ENCODE data around the gene C10orf120.

Gene C10orf120

DNA sequence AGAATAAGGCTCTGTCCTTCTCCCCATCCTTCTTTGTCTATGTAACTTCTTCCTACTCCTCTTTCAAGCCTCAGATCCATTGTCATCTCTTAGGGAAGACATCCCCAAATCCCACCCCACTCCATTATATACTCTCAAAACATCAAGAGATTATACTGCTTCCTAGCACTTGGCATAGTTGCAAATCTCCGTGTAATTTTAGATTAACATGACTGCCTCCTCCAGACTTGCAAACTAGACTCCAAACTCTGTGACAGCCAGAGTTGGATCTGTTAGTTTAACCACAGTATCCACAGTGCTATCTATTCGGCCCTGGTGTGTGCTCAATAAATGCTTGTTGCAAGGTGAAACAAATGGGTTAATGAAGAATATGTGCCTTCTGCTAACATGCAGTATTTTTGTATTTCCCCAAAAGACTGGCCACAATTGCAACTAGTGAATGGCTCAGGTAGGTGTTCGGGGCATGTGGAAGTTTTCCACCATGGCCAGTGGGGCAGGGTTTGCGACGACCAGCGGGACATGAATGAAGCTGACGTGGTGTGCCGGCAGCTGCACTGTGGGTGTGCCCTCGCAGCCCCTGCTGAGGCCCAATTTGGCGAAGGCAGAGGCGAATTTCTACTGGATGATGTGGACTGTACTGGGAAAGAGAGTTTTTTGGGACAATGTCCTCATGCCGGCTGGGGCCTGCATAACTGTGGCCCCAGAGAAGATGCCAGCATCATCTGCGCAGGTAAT, 34.5 kb upstream of the C10orf120 start:
- Histone ChIP-seq H3K27ac (ENCODE audit: extremely low read depth, low read depth, low read length) (no peak overlapping the region), H3K9me3 (ENCODE audit: control insufficient read depth, insufficient read depth, low read depth, low read length) (no peaks in the 10 kb centered on the region), H3K4me1 (ENCODE audit: control insufficient read depth, insufficient read depth, low read length) (no peaks in the 10 kb centered on the region), H3K4me3 (ENCODE audit: low read depth, low read length) (no peak overlapping the region), H3K36me3 (ENCODE audit: control insufficient read depth in 2 of 2, insufficient read depth in 1 of 2, low read length in 2 of 2) (no peaks in the 10 kb centered on the region)
- ChIA-PET POLR2A (no interaction called here), CTCF (interaction anchor here (0.7 kb wide), 1 partner anchor 8 kb away, joined by 3 read pairs; no protein-coding TSS in a partner anchor)
- TF ChIP-seq ZBTB48 (tag by site-specific recombination; IDR thresholded peaks at IDR 0.05) (no peak), ZNF561 (tag by site-specific recombination; IDR thresholded peaks at IDR 0.05; ENCODE audit: borderline replicate concordance) (no peak), KLF8 (tag by site-specific recombination; IDR thresholded peaks at IDR 0.05) (no peak), TCF7L2 (IDR thresholded peaks at IDR 0.05; ENCODE audit: borderline replicate concordance, low read depth, low read length) (no peak), ZSCAN30 (tag by site-specific recombination; IDR thresholded peaks at IDR 0.05) (no peak)
- TF ChIP-seq, protein P1, sequence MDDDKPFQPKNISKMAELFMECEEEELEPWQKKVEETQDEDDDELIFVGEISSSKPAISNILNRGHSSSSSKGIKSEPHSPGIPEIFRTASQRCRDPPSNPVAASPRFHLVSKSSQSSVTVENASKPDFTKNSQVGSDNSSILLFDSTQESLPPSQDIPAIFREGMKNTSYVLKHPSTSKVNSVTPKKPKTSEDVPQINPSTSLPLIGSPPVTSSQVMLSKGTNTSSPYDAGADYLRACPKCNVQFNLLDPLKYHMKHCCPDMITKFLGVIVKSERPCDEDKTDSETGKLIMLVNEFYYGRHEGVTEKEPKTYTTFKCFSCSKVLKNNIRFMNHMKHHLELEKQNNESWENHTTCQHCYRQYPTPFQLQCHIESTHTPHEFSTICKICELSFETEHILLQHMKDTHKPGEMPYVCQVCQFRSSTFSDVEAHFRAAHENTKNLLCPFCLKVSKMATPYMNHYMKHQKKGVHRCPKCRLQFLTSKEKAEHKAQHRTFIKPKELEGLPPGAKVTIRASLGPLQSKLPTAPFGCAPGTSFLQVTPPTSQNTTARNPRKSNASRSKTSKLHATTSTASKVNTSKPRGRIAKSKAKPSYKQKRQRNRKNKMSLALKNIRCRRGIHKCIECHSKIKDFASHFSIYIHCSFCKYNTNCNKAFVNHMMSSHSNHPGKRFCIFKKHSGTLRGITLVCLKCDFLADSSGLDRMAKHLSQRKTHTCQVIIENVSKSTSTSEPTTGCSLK (tag by site-specific recombination; IDR thresholded peaks at IDR 0.05) = no peak

DNA sequence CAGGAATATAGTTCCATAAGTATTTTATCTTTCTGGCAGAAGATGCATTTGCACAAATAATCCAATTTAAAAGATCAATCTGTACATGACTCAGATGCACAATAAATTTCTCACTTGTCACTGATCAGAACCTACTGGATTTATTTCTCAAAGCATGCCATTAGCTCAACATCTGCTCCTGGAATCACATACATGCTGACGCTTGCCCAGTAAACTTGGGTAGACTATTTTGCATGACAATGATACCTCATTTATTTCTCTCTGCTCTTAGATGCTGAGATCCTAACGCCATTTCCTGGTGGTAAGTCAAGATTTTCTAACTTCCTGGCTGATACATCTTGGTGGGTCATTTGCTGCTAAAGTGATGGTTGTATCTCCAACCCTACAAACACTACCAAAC, 33.8 kb upstream of the C10orf120 start:
- no peaks in the 10 kb centered on the region for H3K36me3 ChIP-seq (ENCODE audit: control insufficient read depth in 2 of 2, insufficient read depth in 1 of 2, low read length in 2 of 2)
- no peaks in the 10 kb centered on the region for H3K9me3 ChIP-seq (ENCODE audit: control insufficient read depth, insufficient read depth, low read depth, low read length)
- no peak overlapping the region for H3K4me3 ChIP-seq (ENCODE audit: low read depth, low read length)
- no peaks in the 10 kb centered on the region for H3K4me1 ChIP-seq (ENCODE audit: control insufficient read depth, insufficient read depth, low read length)
- ChIA-PET CTCF (no interaction called here), POLR2A (no interaction called here)
- TF ChIP-seq ZNF24 (tag by site-specific recombination; IDR thresholded peaks at IDR 0.05) (no peak), ZBTB8A (tag by site-specific recombination; IDR thresholded peaks at IDR 0.05) (no peak), BCL11A (tag by site-specific recombination; IDR thresholded peaks at IDR 0.05; ENCODE audit: low read depth) (no peak), ZNF114 (tag by site-specific recombination; IDR thresholded peaks at IDR 0.05) (no peak), ZXDB (tag by site-specific recombination; IDR thresholded peaks at IDR 0.05) (no peak), ZSCAN16 (tag by site-specific recombination; IDR thresholded peaks at IDR 0.05) (no peak), KLF7 (tag by site-specific recombination; IDR thresholded peaks at IDR 0.05; ENCODE audit: borderline replicate concordance) (no peak), SCRT2 (tag by site-specific recombination; IDR thresholded peaks at IDR 0.05) (no peak), ZNF140 (tag by site-specific recombination; IDR thresholded peaks at IDR 0.05) (no peak)
- TF ChIP-seq, protein P1 (tag by site-specific recombination; IDR thresholded peaks at IDR 0.05) = no peak
- TF ChIP-seq, protein P2, sequence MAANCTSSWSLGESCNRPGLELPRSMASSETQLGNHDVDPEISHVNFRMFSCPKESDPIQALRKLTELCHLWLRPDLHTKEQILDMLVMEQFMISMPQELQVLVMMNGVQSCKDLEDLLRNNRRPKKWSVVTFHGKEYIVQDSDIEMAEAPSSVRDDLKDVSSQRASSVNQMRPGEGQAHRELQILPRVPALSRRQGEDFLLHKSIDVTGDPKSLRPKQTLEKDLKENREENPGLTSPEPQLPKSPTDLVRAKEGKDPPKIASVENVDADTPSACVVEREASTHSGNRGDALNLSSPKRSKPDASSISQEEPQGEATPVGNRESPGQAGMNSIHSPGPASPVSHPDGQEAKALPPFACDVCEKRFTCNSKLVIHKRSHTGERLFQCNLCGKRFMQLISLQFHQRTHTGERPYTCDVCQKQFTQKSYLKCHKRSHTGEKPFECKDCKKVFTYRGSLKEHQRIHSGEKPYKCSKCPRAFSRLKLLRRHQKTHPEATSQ (tag by site-specific recombination; IDR thresholded peaks at IDR 0.05) = no peak
- TF ChIP-seq, protein P3, sequence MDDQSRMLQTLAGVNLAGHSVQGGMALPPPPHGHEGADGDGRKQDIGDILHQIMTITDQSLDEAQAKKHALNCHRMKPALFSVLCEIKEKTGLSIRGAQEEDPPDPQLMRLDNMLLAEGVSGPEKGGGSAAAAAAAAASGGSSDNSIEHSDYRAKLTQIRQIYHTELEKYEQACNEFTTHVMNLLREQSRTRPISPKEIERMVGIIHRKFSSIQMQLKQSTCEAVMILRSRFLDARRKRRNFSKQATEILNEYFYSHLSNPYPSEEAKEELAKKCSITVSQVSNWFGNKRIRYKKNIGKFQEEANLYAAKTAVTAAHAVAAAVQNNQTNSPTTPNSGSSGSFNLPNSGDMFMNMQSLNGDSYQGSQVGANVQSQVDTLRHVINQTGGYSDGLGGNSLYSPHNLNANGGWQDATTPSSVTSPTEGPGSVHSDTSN (CRISPR knock-in tag; IDR thresholded peaks at IDR 0.05) = no peak
- no peak overlapping the region for H3K27ac ChIP-seq (ENCODE audit: extremely low read depth, low read depth, low read length)

Data from HEK293 (cell line).